HG02623 (cell line): ENCODE data around the gene GNG5.
"Not testable (repeated sequence)": the region's sequence is repeated elsewhere in the genome, so short reads cannot be mapped to it uniquely, and the experiment has no call there.

ENCODE experiments used
- ATAC-seq: cut with Tn5 transposase; IDR thresholded peaks from one replicate; pipeline ENCODE4 v1.9.1; 2021; ENCODE audit warnings: moderate library complexity; ENCODE audit not compliant: unreplicated experiment

Gene GNG5

GRCh38 chr1:84489766-84490165, 16.6 kb downstream of the GNG5 start:
- no peak for ATAC-seq

- no peak for ATAC-seq
These were observed 18.3 kb downstream of the GNG5 start for GRCh38 chr1:84488107-84488506.

- no peak for ATAC-seq
These were observed 25.1 kb downstream of the GNG5 start for GRCh38 chr1:84481317-84481716.

- ATAC-seq = peak; percentile 30
These were observed 25.7 kb downstream of the GNG5 start for GRCh38 chr1:84480650-84481049.

- no peak for ATAC-seq
These were observed 26.4 kb downstream of the GNG5 start for GRCh38 chr1:84479998-84480397.

- ATAC-seq = peak; percentile 96
These were observed 27.2 kb downstream of the GNG5 start, which contains the start of gene RPF1 for GRCh38 chr1:84478876-84479868. TSS of gene RPF1 (plus strand) at chr1:84479266. CDS start at chr1:84479282, 16 bp downstream.

GRCh38 chr1:84476225-84476624, 30.2 kb downstream of the GNG5 start:
- no peak for ATAC-seq

GRCh38 chr1:84467298-84467697, 39.1 kb downstream of the GNG5 start:
- ATAC-seq = no peak

- ATAC-seq = no peak
These were observed 44.3 kb downstream of the GNG5 start for GRCh38 chr1:84462118-84462517.

GRCh38 chr1:84452436-84452835, 53.9 kb downstream of the GNG5 start:
- no peak for ATAC-seq

GRCh38 chr1:84450910-84451309, 55.5 kb downstream of the GNG5 start:
- ATAC-seq = no peak

GRCh38 chr1:84448704-84449103, 57.7 kb downstream of the GNG5 start:
- ATAC-seq = not testable (repeated sequence)
